ENCODE data around the gene SMKR1. TPM values are rescaled to one million over a fixed set of nuclear protein-coding genes. Genes with fewer than 3 reads are reported as not detected.

SMKR1 gene
- total RNA-seq, 1 donor from 2014 or later = not detected

DNA sequence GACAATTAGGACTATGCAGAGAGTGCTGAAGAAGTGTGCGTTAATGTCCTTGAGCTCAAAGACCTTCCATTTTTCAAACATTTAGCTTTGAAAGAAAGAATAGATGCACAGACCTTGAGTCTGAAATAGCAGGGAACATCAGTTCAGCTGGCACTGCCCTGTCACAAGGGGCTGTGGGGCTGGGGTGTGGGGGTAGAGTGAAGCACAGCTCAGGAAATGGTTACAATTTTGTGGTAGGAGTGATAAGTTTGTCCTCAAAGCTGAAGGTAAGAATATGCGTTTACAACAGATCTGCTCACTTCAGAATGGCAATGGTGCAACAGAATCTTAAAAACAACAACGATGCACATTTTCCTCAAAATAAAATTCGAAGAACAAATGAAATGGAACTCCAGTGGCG, 33.6 kb downstream of the SMKR1 start:
- Mint-ChIP-seq H3K4me3 (ENCODE audit: unreplicated experiment) (no peak overlapping the region), H3K4me1 (ENCODE audit: low read depth, unreplicated experiment) (peaks cover 10% of the 10 kb centered on the region), H3K27me3 (ENCODE audit: low read depth, unreplicated experiment) (peaks cover 17% of the 10 kb centered on the region), H3K9me3 (ENCODE audit: unreplicated experiment) (peaks cover 2% of the 10 kb centered on the region), H3K27ac (ENCODE audit: unreplicated experiment) (no peak overlapping the region), H3K36me3 (ENCODE audit: low read depth, unreplicated experiment) (no peaks in the 10 kb centered on the region)
- no peaks in the 10 kb centered on the region for H4K20me1 ChIP-seq (ENCODE audit: insufficient read depth, low read length)
- no peak overlapping the region for H3K9ac ChIP-seq (ENCODE audit: low read length)
- TF ChIP-seq, protein P1, sequence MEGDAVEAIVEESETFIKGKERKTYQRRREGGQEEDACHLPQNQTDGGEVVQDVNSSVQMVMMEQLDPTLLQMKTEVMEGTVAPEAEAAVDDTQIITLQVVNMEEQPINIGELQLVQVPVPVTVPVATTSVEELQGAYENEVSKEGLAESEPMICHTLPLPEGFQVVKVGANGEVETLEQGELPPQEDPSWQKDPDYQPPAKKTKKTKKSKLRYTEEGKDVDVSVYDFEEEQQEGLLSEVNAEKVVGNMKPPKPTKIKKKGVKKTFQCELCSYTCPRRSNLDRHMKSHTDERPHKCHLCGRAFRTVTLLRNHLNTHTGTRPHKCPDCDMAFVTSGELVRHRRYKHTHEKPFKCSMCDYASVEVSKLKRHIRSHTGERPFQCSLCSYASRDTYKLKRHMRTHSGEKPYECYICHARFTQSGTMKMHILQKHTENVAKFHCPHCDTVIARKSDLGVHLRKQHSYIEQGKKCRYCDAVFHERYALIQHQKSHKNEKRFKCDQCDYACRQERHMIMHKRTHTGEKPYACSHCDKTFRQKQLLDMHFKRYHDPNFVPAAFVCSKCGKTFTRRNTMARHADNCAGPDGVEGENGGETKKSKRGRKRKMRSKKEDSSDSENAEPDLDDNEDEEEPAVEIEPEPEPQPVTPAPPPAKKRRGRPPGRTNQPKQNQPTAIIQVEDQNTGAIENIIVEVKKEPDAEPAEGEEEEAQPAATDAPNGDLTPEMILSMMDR (IDR thresholded peaks at IDR 0.05; ENCODE audit: insufficient read depth, low read depth, low read length) = no peak
- no peak for TF ChIP-seq EZH2 (IDR thresholded peaks at IDR 0.05; ENCODE audit: insufficient read depth, low read length)
- H3K27me3 ChIP-seq (ENCODE audit: insufficient read depth, low read length) = no peaks in the 10 kb centered on the region
- no peak overlapping the region for H2AFZ ChIP-seq (ENCODE audit: low read depth, low read length)
- no peak overlapping the region for H3K4me2 ChIP-seq (ENCODE audit: low read length)
- H3K4me3 ChIP-seq (ENCODE audit: insufficient read depth, low read depth, low read length) = no peak overlapping the region
- no peaks in the 10 kb centered on the region for H3K79me2 ChIP-seq (ENCODE audit: insufficient read depth, low read length)
- FAIRE-seq = no peak
- no peak for DNase-seq (ENCODE audit: low read depth)
- H3K27ac ChIP-seq (ENCODE audit: low read depth, low read length) = no peak overlapping the region
- no peaks in the 10 kb centered on the region for H3K9me3 ChIP-seq (ENCODE audit: insufficient read depth, low read depth, low read length)
- H3K4me1 ChIP-seq (ENCODE audit: insufficient read depth, low read length) = peaks cover 6% of the 10 kb centered on the region
- no peaks in the 10 kb centered on the region for H3K36me3 ChIP-seq (ENCODE audit: insufficient read depth, low read length)

DNA sequence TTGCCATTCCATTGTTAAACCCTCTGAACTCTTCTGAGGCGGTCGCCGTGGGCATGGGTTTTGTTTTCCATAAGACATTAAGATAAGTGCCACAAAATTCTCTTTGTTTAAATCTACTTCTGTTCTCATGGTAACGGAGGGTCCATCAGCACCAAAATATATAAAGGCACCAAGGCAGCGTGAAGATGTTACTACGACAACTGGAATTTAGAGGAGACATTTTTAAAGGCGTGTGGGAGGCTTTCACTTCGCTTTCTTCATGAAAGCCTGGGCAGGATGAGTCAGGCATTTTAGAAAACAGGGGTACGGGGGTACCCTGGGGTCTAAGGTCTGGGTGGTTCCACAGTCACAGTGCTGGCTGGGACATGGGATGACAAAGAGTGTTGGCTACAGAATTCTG, 34.0 kb downstream of the SMKR1 start:
- Histone ChIP-seq H3K4me2 (ENCODE audit: low read length) (no peak overlapping the region), H3K4me3 (ENCODE audit: insufficient read depth, low read depth, low read length) (no peak overlapping the region), H3K27me3 (ENCODE audit: insufficient read depth, low read length) (no peaks in the 10 kb centered on the region), H3K9ac (ENCODE audit: low read length) (no peak overlapping the region), H4K20me1 (ENCODE audit: insufficient read depth, low read length) (no peaks in the 10 kb centered on the region), H3K79me2 (ENCODE audit: insufficient read depth, low read length) (no peaks in the 10 kb centered on the region), H2AFZ (ENCODE audit: low read depth, low read length) (no peak overlapping the region), H3K4me1 (ENCODE audit: insufficient read depth, low read length) (peaks cover 4% of the 10 kb centered on the region), H3K9me3 (ENCODE audit: insufficient read depth, low read depth, low read length) (no peaks in the 10 kb centered on the region), H3K27ac (ENCODE audit: low read depth, low read length) (no peak overlapping the region), H3K36me3 (ENCODE audit: insufficient read depth, low read length) (no peaks in the 10 kb centered on the region)
- Mint-ChIP-seq H3K27me3 (ENCODE audit: low read depth, unreplicated experiment) (peaks cover 22% of the 10 kb centered on the region), H3K4me1 (ENCODE audit: low read depth, unreplicated experiment) (peaks cover 10% of the 10 kb centered on the region), H3K9me3 (ENCODE audit: unreplicated experiment) (peaks cover 2% of the 10 kb centered on the region), H3K27ac (ENCODE audit: unreplicated experiment) (peak overlapping the region; percentile 58), H3K4me3 (ENCODE audit: unreplicated experiment) (no peak overlapping the region), H3K36me3 (ENCODE audit: low read depth, unreplicated experiment) (no peaks in the 10 kb centered on the region)
- DNase-seq (ENCODE audit: low read depth) = peak; percentile 7
- FAIRE-seq = no peak
- TF ChIP-seq, protein P1 (IDR thresholded peaks at IDR 0.05; ENCODE audit: insufficient read depth, low read depth, low read length) = no peak
- TF ChIP-seq EZH2 (IDR thresholded peaks at IDR 0.05; ENCODE audit: insufficient read depth, low read length) = no peak

- no peak overlapping the region for H3K27ac ChIP-seq (ENCODE audit: low read depth, low read length)
- FAIRE-seq = no peak
- H3K4me1 Mint-ChIP-seq (ENCODE audit: low read depth, unreplicated experiment) = peaks cover 10% of the 10 kb centered on the region
- H3K79me2 ChIP-seq (ENCODE audit: insufficient read depth, low read length) = no peaks in the 10 kb centered on the region
- H3K4me3 Mint-ChIP-seq (ENCODE audit: unreplicated experiment) = no peak overlapping the region
- H3K9me3 ChIP-seq (ENCODE audit: insufficient read depth, low read depth, low read length) = no peaks in the 10 kb centered on the region
- H3K4me1 ChIP-seq (ENCODE audit: insufficient read depth, low read length) = no peaks in the 10 kb centered on the region
- no peaks in the 10 kb centered on the region for H3K36me3 ChIP-seq (ENCODE audit: insufficient read depth, low read length)
- no peak overlapping the region for H3K9ac ChIP-seq (ENCODE audit: low read length)
- no peak overlapping the region for H3K4me3 ChIP-seq (ENCODE audit: insufficient read depth, low read depth, low read length)
- no peak for DNase-seq (ENCODE audit: low read depth)
- no peaks in the 10 kb centered on the region for H4K20me1 ChIP-seq (ENCODE audit: insufficient read depth, low read length)
- peaks cover 2% of the 10 kb centered on the region for H3K9me3 Mint-ChIP-seq (ENCODE audit: unreplicated experiment)
- TF ChIP-seq, protein P1 (IDR thresholded peaks at IDR 0.05; ENCODE audit: insufficient read depth, low read depth, low read length) = no peak
- no peak for TF ChIP-seq EZH2 (IDR thresholded peaks at IDR 0.05; ENCODE audit: insufficient read depth, low read length)
- no peak overlapping the region for H2AFZ ChIP-seq (ENCODE audit: low read depth, low read length)
- H3K36me3 Mint-ChIP-seq (ENCODE audit: low read depth, unreplicated experiment) = no peaks in the 10 kb centered on the region
- H3K27me3 Mint-ChIP-seq (ENCODE audit: low read depth, unreplicated experiment) = peaks cover 30% of the 10 kb centered on the region
- no peak overlapping the region for H3K4me2 ChIP-seq (ENCODE audit: low read length)
- no peak overlapping the region for H3K27ac Mint-ChIP-seq (ENCODE audit: unreplicated experiment)
- H3K27me3 ChIP-seq (ENCODE audit: insufficient read depth, low read length) = no peaks in the 10 kb centered on the region
Measured at GRCh38 chr7:129538790-129539189, 36.5 kb downstream of the SMKR1 start.
